Thyroid gland (tissue), 4 donors: ENCODE data around the gene TK1. TPM values are rescaled to one million over a fixed set of nuclear protein-coding genes. Genes with fewer than 3 reads are reported as not detected.

ENCODE experiments used
- DNase-seq, 2 donors: peaks; one replicate each; pipeline ENCODE4 v3.0.0-alpha.2; 2019
- H3K27ac ChIP-seq, 3 donors: fragments of 200-600 bp; sonication (generic); 1 replicate in 2 of 3; 2 replicates in 1 of 3; pipeline ENCODE4 v1.5.1; 2016 to 2019; ENCODE audit warnings: mild to moderate bottlenecking in 1 of 3, moderate library complexity in 1 of 3
- H3K27me3 ChIP-seq: fragments of 200-600 bp; sonication (generic); one replicate; pipeline ENCODE4 v1.5.1; 2019
- H3K36me3 ChIP-seq, 2 donors: fragments of 200-600 bp; sonication (generic); one replicate each; pipeline ENCODE4 v1.5.1; 2016 to 2019
- H3K4me1 ChIP-seq, 2 donors: fragments of 200-600 bp; sonication (generic); one replicate each; pipeline ENCODE4 v1.5.1; 2017 to 2019
- H3K4me3 ChIP-seq, 3 donors: fragments of 200-600 bp; sonication (generic); replicated peaks in 1 of 3; 1 replicate in 2 of 3; 2 replicates in 1 of 3; pipeline ENCODE4 v1.5.1; 2016; ENCODE audit warnings: mild to moderate bottlenecking in 1 of 3
- H3K9me3 ChIP-seq: fragments of 200-600 bp; sonication (generic); one replicate; pipeline ENCODE4 v1.5.1; 2017
- POLR2A ChIP-seq, 2 donors: fragments of 450-650 bp; IDR thresholded peaks; one replicate each; pipeline ENCODE4 v1.6.1; 2017; ENCODE audit warnings: antibody characterized with exemption in 2 of 2, mild to moderate bottlenecking in 2 of 2, moderate library complexity in 1 of 2
- WGBS, 2 donors: methylation state at CpG; one replicate each; pipeline ENCODE4 v1.1.5; 2017; 5-methylcytosine and 5-hydroxymethylcytosine counted together
- intact Hi-C: fragments of 100-400 bp; cut with DNase I; formaldehyde crosslinking; loops from one replicate; pipeline ENCODE4 v1.15.1; 2023
- total RNA-seq, 4 donors: library from RNA; depleted of rRNA; stranded (reverse); fragments of >200 nt; gene quantifications; one replicate each; pipeline ENCODE4 v1.2.3, GENCODE V29; 2016
- TF ChIP-seq, protein P1 (sequence below), 6 experiments: fragments of 200-600 bp in 3 of 6; fragments of 450-650 bp in 3 of 6; sonication (generic) in 3 of 6; IDR thresholded peaks; one replicate each; pipeline ENCODE4 v1.5.1; 2016 to 2019; ENCODE audit warnings: antibody characterized with exemption in 6 of 6, mild to moderate bottlenecking in 2 of 6, inconsistent platforms in 1 of 6, moderate library complexity in 1 of 6

Gene TK1
- total RNA-seq, 4 donors from 2014 or later, result 1.1 to 2.7 (median 1.9) TPM

GRCh38 chr17:78151514-78152008 lies 35.3 kb downstream of the TK1 start:
- Histone ChIP-seq H3K4me1 (no peaks in the 10 kb centered on the region), H3K4me3 (no peak overlapping the region), H3K9me3 (no peaks in the 10 kb centered on the region), H3K27me3 (no peaks in the 10 kb centered on the region), H3K27ac (no peak overlapping the region), H3K36me3 (no peaks in the 10 kb centered on the region)
- no peak for TF ChIP-seq POLR2A (IDR thresholded peaks at IDR 0.05)
- TF ChIP-seq, protein P1, sequence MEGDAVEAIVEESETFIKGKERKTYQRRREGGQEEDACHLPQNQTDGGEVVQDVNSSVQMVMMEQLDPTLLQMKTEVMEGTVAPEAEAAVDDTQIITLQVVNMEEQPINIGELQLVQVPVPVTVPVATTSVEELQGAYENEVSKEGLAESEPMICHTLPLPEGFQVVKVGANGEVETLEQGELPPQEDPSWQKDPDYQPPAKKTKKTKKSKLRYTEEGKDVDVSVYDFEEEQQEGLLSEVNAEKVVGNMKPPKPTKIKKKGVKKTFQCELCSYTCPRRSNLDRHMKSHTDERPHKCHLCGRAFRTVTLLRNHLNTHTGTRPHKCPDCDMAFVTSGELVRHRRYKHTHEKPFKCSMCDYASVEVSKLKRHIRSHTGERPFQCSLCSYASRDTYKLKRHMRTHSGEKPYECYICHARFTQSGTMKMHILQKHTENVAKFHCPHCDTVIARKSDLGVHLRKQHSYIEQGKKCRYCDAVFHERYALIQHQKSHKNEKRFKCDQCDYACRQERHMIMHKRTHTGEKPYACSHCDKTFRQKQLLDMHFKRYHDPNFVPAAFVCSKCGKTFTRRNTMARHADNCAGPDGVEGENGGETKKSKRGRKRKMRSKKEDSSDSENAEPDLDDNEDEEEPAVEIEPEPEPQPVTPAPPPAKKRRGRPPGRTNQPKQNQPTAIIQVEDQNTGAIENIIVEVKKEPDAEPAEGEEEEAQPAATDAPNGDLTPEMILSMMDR (IDR thresholded peaks at IDR 0.05), result no peak
- intact Hi-C loops, result no loop called here
- WGBS, 2 donors, result 59 to 61% methylated on average over 7 of the region's 7 CpGs
- no peak for DNase-seq

- TF ChIP-seq, protein P1 (IDR thresholded peaks at IDR 0.05), result no peak
- no peak for TF ChIP-seq POLR2A (IDR thresholded peaks at IDR 0.05)
- Histone ChIP-seq H3K9me3 (no peaks in the 10 kb centered on the region), H3K4me1 (peaks cover 20% of the 10 kb centered on the region in 2 donors), H3K27me3 (no peaks in the 10 kb centered on the region), H3K27ac (no peak overlapping the region), H3K36me3 (no peaks in the 10 kb centered on the region), H3K4me3 (no peak overlapping the region)
- WGBS, 2 donors, result 75 to 79% methylated on average over 14 of the region's 14 CpGs
- DNase-seq, result no peak
- intact Hi-C loops, result no loop called here
Measured at GRCh38 chr17:78148286-78149016, 38.4 kb downstream of the TK1 start.

DNA sequence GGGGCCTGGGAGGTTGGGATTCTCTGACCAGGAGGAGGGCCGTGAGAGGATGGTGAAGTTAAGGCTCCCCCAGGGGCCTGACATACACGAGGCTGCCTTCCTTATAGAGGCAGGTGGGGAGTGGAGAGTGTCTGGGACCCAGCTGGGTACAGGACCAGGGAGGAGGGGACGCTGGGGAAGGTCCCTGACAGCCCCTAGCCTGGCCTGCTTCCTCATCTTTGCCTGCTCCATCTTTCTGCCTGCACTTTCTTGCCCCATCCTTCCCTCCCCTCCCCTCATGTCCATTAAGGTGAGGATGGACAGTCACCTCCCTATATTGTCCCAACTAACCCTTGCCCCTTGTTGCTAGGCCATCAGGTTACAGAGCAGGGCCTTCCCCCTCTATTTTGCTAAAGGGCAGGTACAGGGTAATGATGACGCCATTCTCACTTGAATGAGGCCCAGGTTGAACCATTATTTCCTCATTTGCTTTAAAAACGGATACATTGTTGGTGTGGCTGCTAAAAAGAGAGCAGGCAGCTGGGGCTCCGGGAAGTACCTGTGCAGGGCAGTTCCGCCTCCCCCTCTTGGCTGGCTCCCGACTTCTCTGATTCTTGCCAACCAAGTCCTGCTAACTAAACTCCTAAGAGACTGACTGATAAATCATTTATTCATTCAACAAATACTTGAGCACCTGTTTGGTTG lies 39.4 kb downstream of the TK1 start:
- 77 to 79% methylated on average over 8 of the region's 8 CpGs for WGBS, 2 donors
- intact Hi-C loops, result no loop called here
- Histone ChIP-seq H3K4me3 (no peak overlapping the region), H3K9me3 (no peaks in the 10 kb centered on the region), H3K36me3 (no peaks in the 10 kb centered on the region), H3K4me1 (peaks cover 20 to 23% of the 10 kb centered on the region in 2 donors), H3K27ac (no peak overlapping the region), H3K27me3 (no peaks in the 10 kb centered on the region)
- no peak for TF ChIP-seq POLR2A (IDR thresholded peaks at IDR 0.05)
- TF ChIP-seq, protein P1 (IDR thresholded peaks at IDR 0.05), result no peak
- DNase-seq, result no peak

- no peak for DNase-seq
- H3K27ac ChIP-seq, result no peak overlapping the region
- H3K4me1 ChIP-seq, result peaks cover 20 to 29% of the 10 kb centered on the region in 2 donors
- no peaks in the 10 kb centered on the region for H3K36me3 ChIP-seq
- WGBS, 2 donors, result 79 to 91% methylated on average over 5 to 6 of the region's 6 CpGs
- no peaks in the 10 kb centered on the region for H3K27me3 ChIP-seq
- intact Hi-C loops, result no loop called here
- TF ChIP-seq, protein P1 (IDR thresholded peaks at IDR 0.05), result no peak
- H3K4me3 ChIP-seq, result no peak overlapping the region
- no peaks in the 10 kb centered on the region for H3K9me3 ChIP-seq
Measured at GRCh38 chr17:78146881-78147280, 40.0 kb downstream of the TK1 start.

GRCh38 chr17:78146471-78146869 lies 40.4 kb downstream of the TK1 start:
- TF ChIP-seq POLR2A (IDR thresholded peaks at IDR 0.05), result no peak
- TF ChIP-seq, protein P1 (IDR thresholded peaks at IDR 0.05), result no peak
- WGBS, 2 donors, result 96% methylated on average over 7 of the region's 7 CpGs

More at GRCh38 chr17:78146471-78146869, 40.4 kb downstream of the TK1 start:
- H3K9me3 ChIP-seq, result no peaks in the 10 kb centered on the region
- peaks cover 20 to 33% of the 10 kb centered on the region in 2 donors for H3K4me1 ChIP-seq
- no peaks in the 10 kb centered on the region for H3K36me3 ChIP-seq
- intact Hi-C loops, result no loop called here
- no peak overlapping the region for H3K4me3 ChIP-seq
- H3K27me3 ChIP-seq, result no peaks in the 10 kb centered on the region
- H3K27ac ChIP-seq, result no peak overlapping the region
- no peak for DNase-seq
